Measurements from ENCODE around the gene CNTNAP2. TPM values are rescaled to one million over a fixed set of nuclear protein-coding genes. Genes with fewer than 3 reads are reported as not detected.

The CNTNAP2 gene
- polyA plus RNA-seq, 1 experiment = not detected

- Histone ChIP-seq H3K4me3 (ENCODE audit: low read depth, low read length) (no peak overlapping the region), H3K27me3 (ENCODE audit: control insufficient read depth, insufficient read depth, low read length) (no peaks in the 10 kb centered on the region), H3K36me3 (ENCODE audit: control insufficient read depth, insufficient read depth, low read length) (no peaks in the 10 kb centered on the region)
- POLR2A ChIA-PET = no interaction called here
- DNase-seq (ENCODE audit: low read depth) = no peak
- TF ChIP-seq CTCF (IDR thresholded peaks at IDR 0.05; ENCODE audit: insufficient read depth, low read depth, low read length) = no peak
- CTCF ChIA-PET = no interaction called here
These were observed 1591.3 kb downstream of the CNTNAP2 start for GRCh38 chr7:147707926-147708325.

- Histone ChIP-seq H3K36me3 (ENCODE audit: control insufficient read depth, insufficient read depth, low read length) (no peaks in the 10 kb centered on the region), H3K4me3 (ENCODE audit: low read depth, low read length) (no peak overlapping the region), H3K27me3 (ENCODE audit: control insufficient read depth, insufficient read depth, low read length) (no peaks in the 10 kb centered on the region)
- TF ChIP-seq CTCF (IDR thresholded peaks at IDR 0.05; ENCODE audit: insufficient read depth, low read depth, low read length) = no peak
- ChIA-PET POLR2A (no interaction called here), CTCF (no interaction called here)
- DNase-seq (ENCODE audit: low read depth) = no peak
These were observed 1592.3 kb downstream of the CNTNAP2 start for GRCh38 chr7:147708871-147709270.

- no peak for DNase-seq (ENCODE audit: low read depth)
- Histone ChIP-seq H3K27me3 (ENCODE audit: control insufficient read depth, insufficient read depth, low read length) (no peaks in the 10 kb centered on the region), H3K36me3 (ENCODE audit: control insufficient read depth, insufficient read depth, low read length) (no peaks in the 10 kb centered on the region), H3K4me3 (ENCODE audit: low read depth, low read length) (no peak overlapping the region)
- POLR2A ChIA-PET = no interaction called here
- CTCF ChIA-PET = no interaction called here
- TF ChIP-seq CTCF (IDR thresholded peaks at IDR 0.05; ENCODE audit: insufficient read depth, low read depth, low read length) = no peak
These were observed 1594.8 kb downstream of the CNTNAP2 start for GRCh38 chr7:147711447-147711846.

- H3K27me3 ChIP-seq (ENCODE audit: control insufficient read depth, insufficient read depth, low read length) = no peaks in the 10 kb centered on the region
- H3K4me3 ChIP-seq (ENCODE audit: low read depth, low read length) = no peak overlapping the region
- CTCF ChIA-PET = no interaction called here
- no peaks in the 10 kb centered on the region for H3K36me3 ChIP-seq (ENCODE audit: control insufficient read depth, insufficient read depth, low read length)
- POLR2A ChIA-PET = no interaction called here
- no peak for TF ChIP-seq CTCF (IDR thresholded peaks at IDR 0.05; ENCODE audit: insufficient read depth, low read depth, low read length)
- no peak for DNase-seq (ENCODE audit: low read depth)
These were observed 1605.6 kb downstream of the CNTNAP2 start for GRCh38 chr7:147721962-147722830.

- H3K4me3 ChIP-seq (ENCODE audit: low read depth, low read length) = no peak overlapping the region
- CTCF ChIA-PET = no interaction called here
- no peaks in the 10 kb centered on the region for H3K27me3 ChIP-seq (ENCODE audit: control insufficient read depth, insufficient read depth, low read length)
- DNase-seq (ENCODE audit: low read depth) = no peak
- no peaks in the 10 kb centered on the region for H3K36me3 ChIP-seq (ENCODE audit: control insufficient read depth, insufficient read depth, low read length)
- POLR2A ChIA-PET = no interaction called here
- no peak for TF ChIP-seq CTCF (IDR thresholded peaks at IDR 0.05; ENCODE audit: insufficient read depth, low read depth, low read length)
These were observed 1606.9 kb downstream of the CNTNAP2 start for GRCh38 chr7:147723536-147723935.

Measured in BJ (cell line).